ENCODE results near the gene CBARP.

CBARP gene

GRCh38 chr19:1252221-1252820, 14.5 kb upstream of the CBARP start:
- TF ChIP-seq CTCF (IDR thresholded peaks at IDR 0.05; ENCODE audit: low read depth, low read length) (no peak), EZH2phosphoT487 (IDR thresholded peaks at IDR 0.05; ENCODE audit: low read depth) (no peak)
- Histone ChIP-seq H3K36me3 (replicated peaks; ENCODE audit: low read depth, low read length) (peaks cover 49% of the 10 kb centered on the region), H4K20me1 (ENCODE audit: insufficient read depth, low read length) (peaks cover 11% of the 10 kb centered on the region; the same call in 1 of the 2 replicates), H3K9ac (ENCODE audit: low read length) (peak overlapping the region; percentile 98), H3K79me2 (ENCODE audit: low read length) (peaks cover 61% of the 10 kb centered on the region), H3K4me1 (ENCODE audit: low read length) (peaks cover 27% of the 10 kb centered on the region), H2AFZ (ENCODE audit: low read depth, low read length) (no peak overlapping the region), H3K4me3 (ENCODE audit: low read length) (peak overlapping the region; percentile 88), H3K27me3 (ENCODE audit: low read depth, low read length) (no peaks in the 10 kb centered on the region), H3K4me2 (ENCODE audit: low read length) (peak overlapping the region; percentile 100), H3K9me3 (ENCODE audit: insufficient read depth, low read length) (no peaks in the 10 kb centered on the region), H3K27ac (ENCODE audit: low read length) (peak overlapping the region; percentile 92)

- no peak overlapping the region for H2AFZ ChIP-seq (ENCODE audit: low read depth, low read length)
- H3K4me2 ChIP-seq (ENCODE audit: low read length) = peak overlapping the region; percentile 100
- H3K27me3 ChIP-seq (ENCODE audit: low read depth, low read length) = no peaks in the 10 kb centered on the region
- peaks cover 27% of the 10 kb centered on the region for H3K4me1 ChIP-seq (ENCODE audit: low read length)
- peaks cover 11% of the 10 kb centered on the region; the same call in 1 of the 2 replicates for H4K20me1 ChIP-seq (ENCODE audit: insufficient read depth, low read length)
- peaks cover 61% of the 10 kb centered on the region for H3K79me2 ChIP-seq (ENCODE audit: low read length)
- TF ChIP-seq CTCF (IDR thresholded peaks at IDR 0.05; ENCODE audit: low read depth, low read length) (no peak), EZH2phosphoT487 (IDR thresholded peaks at IDR 0.05; ENCODE audit: low read depth) (no peak)
- H3K27ac ChIP-seq (ENCODE audit: low read length) = peak overlapping the region; percentile 92
- H3K4me3 ChIP-seq (ENCODE audit: low read length) = peak overlapping the region; percentile 88
- H3K9me3 ChIP-seq (ENCODE audit: insufficient read depth, low read length) = no peaks in the 10 kb centered on the region
- H3K36me3 ChIP-seq (replicated peaks; ENCODE audit: low read depth, low read length) = peaks cover 44% of the 10 kb centered on the region
- peak overlapping the region; percentile 98 for H3K9ac ChIP-seq (ENCODE audit: low read length)
Measured at GRCh38 chr19:1251330-1252220, 13.8 kb upstream of the CBARP start.

DNA sequence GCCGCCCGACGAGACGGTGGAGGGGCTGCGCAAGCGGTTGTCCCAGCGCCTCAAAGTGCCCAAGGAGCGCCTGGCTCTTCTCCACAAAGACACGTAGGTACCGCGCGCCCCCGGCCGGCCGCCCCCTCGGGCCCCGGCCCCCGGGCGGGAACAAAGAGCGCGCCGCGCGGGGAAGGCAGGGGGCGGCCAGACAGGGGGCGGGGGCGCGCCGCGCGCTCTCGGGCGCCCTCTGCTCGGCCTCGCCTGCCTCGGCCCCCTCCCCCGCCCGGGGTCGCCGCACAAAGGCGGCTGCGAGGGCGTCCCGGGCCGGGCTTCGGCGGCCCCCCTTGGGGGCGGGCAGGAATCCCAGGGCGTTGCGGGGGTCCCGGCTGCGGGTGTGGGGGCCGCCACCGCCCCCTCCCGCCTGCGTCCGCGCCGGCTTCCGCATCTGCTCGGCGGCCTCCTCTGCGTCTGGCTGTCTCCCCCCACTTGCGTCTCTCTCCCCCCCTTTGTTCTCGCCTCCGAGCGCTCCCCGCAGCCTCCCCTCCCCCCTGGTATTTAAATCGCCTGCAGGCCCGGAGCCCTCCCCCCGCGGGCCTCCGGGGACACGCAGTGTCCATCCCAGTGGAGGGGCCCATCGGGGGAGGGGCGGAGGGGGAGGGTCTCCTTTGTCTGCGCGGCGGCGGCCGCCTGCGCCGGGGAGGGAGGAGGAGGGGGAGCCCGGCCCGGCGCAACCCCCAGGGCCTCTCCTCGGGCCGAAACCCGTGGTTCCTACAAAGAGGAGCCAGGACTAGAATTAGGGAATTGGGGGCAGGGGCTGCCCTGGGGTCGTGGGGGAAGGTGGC, 12.8 kb upstream of the CBARP start:
- peaks cover 60% of the 10 kb centered on the region for H3K79me2 ChIP-seq (ENCODE audit: low read length)
- H3K4me3 ChIP-seq (ENCODE audit: low read length) = peak overlapping the region; percentile 88
- TF ChIP-seq EZH2phosphoT487 (IDR thresholded peaks at IDR 0.05; ENCODE audit: low read depth) (no peak), CTCF (IDR thresholded peaks at IDR 0.05; ENCODE audit: low read depth, low read length) (no peak)
- H3K9me3 ChIP-seq (ENCODE audit: insufficient read depth, low read length) = no peaks in the 10 kb centered on the region
- H3K27me3 ChIP-seq (ENCODE audit: low read depth, low read length) = no peaks in the 10 kb centered on the region
- H3K9ac ChIP-seq (ENCODE audit: low read length) = peak overlapping the region; percentile 98
- H3K4me2 ChIP-seq (ENCODE audit: low read length) = peak overlapping the region; percentile 100
- H2AFZ ChIP-seq (ENCODE audit: low read depth, low read length) = no peak overlapping the region
- H3K27ac ChIP-seq (ENCODE audit: low read length) = peak overlapping the region; percentile 92
- H3K36me3 ChIP-seq (replicated peaks; ENCODE audit: low read depth, low read length) = peaks cover 39% of the 10 kb centered on the region
- H4K20me1 ChIP-seq (ENCODE audit: insufficient read depth, low read length) = peaks cover 11% of the 10 kb centered on the region; the same call in 1 of the 2 replicates
- H3K4me1 ChIP-seq (ENCODE audit: low read length) = peaks cover 27% of the 10 kb centered on the region
